GM12892 (cell line): ENCODE measurements around the gene SMURF2.

Experiments
- POLR2A ChIP-seq: IDR thresholded peaks from 2 replicates; pipeline ENCODE4 v1.6.1; 2011; ENCODE audit warnings: low read depth, low read length, control low read depth
- POLR2AphosphoS5 ChIP-seq: IDR thresholded peaks from 2 replicates; pipeline ENCODE4 v1.6.1; 2011; ENCODE audit warnings: low read depth, low read length, control low read depth

GRCh38 chr17:64661726-64661975 lies 456 bp downstream of the SMURF2 start:
- no peak for TF ChIP-seq POLR2AphosphoS5
- TF ChIP-seq POLR2A, result no peak
